ENCODE measurements around the gene GRK5. TPM values are rescaled to one million over a fixed set of nuclear protein-coding genes. Genes with fewer than 3 reads are reported as not detected.

The GRK5 gene
- total RNA-seq, 4 donors from 2014 or later, result 10.0 to 61.9 (median 18.1) TPM

- peaks cover 0 to 27% (median 0%) of the 10 kb centered on the region in 4 donors for H3K4me1 ChIP-seq
- H3K36me3 ChIP-seq, result no peaks in the 10 kb centered on the region
- no peak for TF ChIP-seq POLR2A (IDR thresholded peaks at IDR 0.05)
- TF ChIP-seq, protein P1, sequence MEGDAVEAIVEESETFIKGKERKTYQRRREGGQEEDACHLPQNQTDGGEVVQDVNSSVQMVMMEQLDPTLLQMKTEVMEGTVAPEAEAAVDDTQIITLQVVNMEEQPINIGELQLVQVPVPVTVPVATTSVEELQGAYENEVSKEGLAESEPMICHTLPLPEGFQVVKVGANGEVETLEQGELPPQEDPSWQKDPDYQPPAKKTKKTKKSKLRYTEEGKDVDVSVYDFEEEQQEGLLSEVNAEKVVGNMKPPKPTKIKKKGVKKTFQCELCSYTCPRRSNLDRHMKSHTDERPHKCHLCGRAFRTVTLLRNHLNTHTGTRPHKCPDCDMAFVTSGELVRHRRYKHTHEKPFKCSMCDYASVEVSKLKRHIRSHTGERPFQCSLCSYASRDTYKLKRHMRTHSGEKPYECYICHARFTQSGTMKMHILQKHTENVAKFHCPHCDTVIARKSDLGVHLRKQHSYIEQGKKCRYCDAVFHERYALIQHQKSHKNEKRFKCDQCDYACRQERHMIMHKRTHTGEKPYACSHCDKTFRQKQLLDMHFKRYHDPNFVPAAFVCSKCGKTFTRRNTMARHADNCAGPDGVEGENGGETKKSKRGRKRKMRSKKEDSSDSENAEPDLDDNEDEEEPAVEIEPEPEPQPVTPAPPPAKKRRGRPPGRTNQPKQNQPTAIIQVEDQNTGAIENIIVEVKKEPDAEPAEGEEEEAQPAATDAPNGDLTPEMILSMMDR (IDR thresholded peaks at IDR 0.05), result no peak
- no peaks in the 10 kb centered on the region for H3K27me3 ChIP-seq
- no peaks in the 10 kb centered on the region for H3K9me3 ChIP-seq
- H3K4me3 ChIP-seq, result no peak overlapping the region
- peak overlapping the region; percentile 57 to 83 (median 68) for H3K27ac ChIP-seq
- DNase-seq, result peak in 1 of 3 donors; percentile 60
Observed at GRCh38 chr10:119413471-119414080, 206.2 kb downstream of the GRK5 start.

GRCh38 chr10:119414081-119414611 lies 206.8 kb downstream of the GRK5 start:
- peak in 1 of 3 donors; percentile 65 for DNase-seq
- Histone ChIP-seq H3K4me1 (peaks cover 0 to 23% (median 0%) of the 10 kb centered on the region in 4 donors), H3K27me3 (no peaks in the 10 kb centered on the region), H3K36me3 (no peaks in the 10 kb centered on the region), H3K4me3 (no peak overlapping the region), H3K9me3 (no peaks in the 10 kb centered on the region), H3K27ac (peak overlapping the region; percentile 57 to 83 (median 68))
- TF ChIP-seq, protein P1 (IDR thresholded peaks at IDR 0.05), result no peak
- no peak for TF ChIP-seq POLR2A (IDR thresholded peaks at IDR 0.05)

DNA sequence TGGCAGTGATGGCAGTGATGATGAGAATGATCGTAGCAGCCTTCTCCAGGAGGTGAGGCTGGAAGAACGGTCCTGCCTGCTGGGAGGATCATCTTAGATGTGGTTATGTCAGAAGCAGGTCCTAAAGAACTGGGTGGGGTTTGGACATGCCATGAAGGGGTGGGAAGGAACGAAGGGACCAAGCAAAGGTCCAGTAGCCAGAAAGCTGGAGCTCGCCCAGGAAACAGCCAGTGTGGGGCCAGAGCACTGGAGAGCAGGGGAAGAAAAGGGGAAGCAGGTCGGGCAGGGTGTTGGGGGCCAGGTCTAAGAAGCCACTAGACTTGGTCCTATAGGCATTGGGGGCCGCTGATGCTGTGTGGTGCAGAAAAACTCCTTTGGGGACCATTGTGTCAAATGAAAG lies 207.8 kb downstream of the GRK5 start:
- no peaks in the 10 kb centered on the region for H3K27me3 ChIP-seq
- no peaks in the 10 kb centered on the region for H3K9me3 ChIP-seq
- H3K36me3 ChIP-seq, result no peaks in the 10 kb centered on the region
- no peak for DNase-seq
- H3K4me1 ChIP-seq, result peaks cover 0 to 17% (median 0%) of the 10 kb centered on the region in 4 donors
- H3K27ac ChIP-seq, result peak overlapping the region in 3 of 4 donors; percentile 10 to 53 (median 53)
- TF ChIP-seq POLR2A (IDR thresholded peaks at IDR 0.05), result no peak
- TF ChIP-seq, protein P1 (IDR thresholded peaks at IDR 0.05), result no peak
- H3K4me3 ChIP-seq, result no peak overlapping the region

DNA sequence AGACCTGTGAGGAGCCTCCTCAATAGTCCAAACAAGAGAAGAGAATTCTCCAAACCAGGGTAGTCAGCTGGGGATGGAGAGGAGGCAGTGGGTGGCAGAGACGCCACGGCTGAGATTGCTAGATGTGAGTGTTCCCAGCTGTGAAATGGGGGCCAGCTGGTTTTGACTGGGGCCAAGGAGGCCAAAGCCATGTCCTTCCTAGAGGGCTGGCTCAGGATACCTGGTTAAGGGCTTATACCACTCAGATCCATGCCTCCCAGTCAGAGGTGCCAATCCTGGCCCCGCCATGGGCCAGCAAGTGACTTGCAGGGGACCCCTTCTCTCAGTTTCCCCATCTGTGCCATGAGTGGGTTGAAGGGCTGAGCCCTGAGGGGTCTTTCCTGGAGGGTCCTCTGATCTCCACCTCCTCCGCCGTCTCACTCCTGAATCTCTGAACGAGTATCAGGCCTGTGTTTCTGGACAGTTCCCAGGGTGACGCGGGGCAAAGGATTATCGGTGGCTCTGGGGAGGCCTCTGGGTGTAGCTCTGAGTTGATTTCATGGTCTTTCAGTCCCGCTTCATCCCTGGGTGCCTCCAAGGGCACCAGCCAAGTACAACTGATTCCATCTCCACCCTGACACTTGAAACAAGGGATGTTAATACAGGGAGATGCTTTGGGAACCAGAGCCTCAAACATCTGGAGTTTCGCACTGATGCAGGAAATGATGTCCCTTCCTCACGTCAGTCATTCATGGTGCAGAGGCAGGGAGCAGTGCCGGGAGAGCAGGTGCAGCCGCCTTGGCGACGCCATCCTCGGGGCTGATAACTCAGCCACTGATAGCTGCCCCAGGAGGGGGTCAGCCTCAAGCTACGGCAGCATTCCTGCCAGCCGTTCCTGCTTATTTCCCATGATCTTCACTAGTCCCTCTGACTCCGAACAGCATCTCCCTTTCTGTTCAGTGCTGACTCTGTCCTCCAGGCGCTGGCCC lies 208.4 kb downstream of the GRK5 start:
- no peak for DNase-seq
- Histone ChIP-seq H3K27me3 (no peaks in the 10 kb centered on the region), H3K4me1 (peaks cover 0 to 17% (median 0%) of the 10 kb centered on the region in 4 donors), H3K27ac (peak overlapping the region in 3 of 4 donors; percentile 10 to 53 (median 53)), H3K4me3 (no peak overlapping the region), H3K9me3 (no peaks in the 10 kb centered on the region), H3K36me3 (no peaks in the 10 kb centered on the region)
- TF ChIP-seq, protein P1 (IDR thresholded peaks at IDR 0.05), result no peak
- TF ChIP-seq POLR2A (IDR thresholded peaks at IDR 0.05), result no peak

DNA sequence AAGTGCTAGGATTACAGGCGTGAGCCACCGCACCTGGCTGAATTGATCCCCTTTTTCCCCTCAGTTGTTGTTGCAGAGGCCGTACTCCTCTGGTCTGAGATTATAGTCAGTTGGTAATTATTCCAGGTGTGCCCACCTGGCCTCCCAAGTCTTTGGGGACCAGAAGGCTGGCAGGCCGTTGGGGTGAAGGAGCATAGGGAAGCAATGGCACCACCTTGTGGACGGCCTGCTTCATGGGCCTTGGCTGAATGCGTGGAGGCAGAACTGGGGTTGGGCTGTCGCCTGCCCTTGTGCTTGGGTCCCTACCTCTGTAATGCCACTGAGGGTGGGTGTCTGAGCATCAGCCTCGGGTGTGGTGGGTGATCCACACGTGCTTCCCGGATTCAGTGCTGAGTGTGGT lies 209.5 kb downstream of the GRK5 start:
- H3K4me1 ChIP-seq, result peaks cover 0 to 17% (median 0%) of the 10 kb centered on the region in 4 donors

More for the DNA sequence above, 209.5 kb downstream of the GRK5 start:
- peak; percentile 78 to 89 (median 79) for DNase-seq
- Histone ChIP-seq H3K27me3 (no peaks in the 10 kb centered on the region), H3K27ac (peak overlapping the region in 1 of 4 donors; percentile 28), H3K4me3 (no peak overlapping the region), H3K36me3 (no peaks in the 10 kb centered on the region), H3K9me3 (no peaks in the 10 kb centered on the region)
- TF ChIP-seq, protein P1 (IDR thresholded peaks at IDR 0.05), result peak; percentile 43 to 82 (median 76)
- no peak for TF ChIP-seq POLR2A (IDR thresholded peaks at IDR 0.05)

Measured in Peyer's patch (tissue), 4 donors.